Keratinocyte (primary cell): ENCODE measurements around the gene ANGPTL4. TPM values are rescaled to one million over a fixed set of nuclear protein-coding genes. Genes with fewer than 3 reads are reported as not detected.

Experiments
- DNase-seq: peaks from one replicate; pipeline ENCODE4 v3.0.0-alpha.2; 2011; ENCODE audit warnings: low read depth, missing footprints, low spot score
- FAIRE-seq: peaks from 2 replicates; lab custom pipeline; 2011; peaks lifted over from hg19 to GRCh38; lab: Jason Lieb, UNC
- H2AFZ ChIP-seq: 2 replicates; pipeline ENCODE4 v1.6.0; 2012; ENCODE audit warnings: low read length, control low read depth, inconsistent platforms; ENCODE audit not compliant: control insufficient read depth
- H3K27ac ChIP-seq: 2 replicates; pipeline ENCODE4 v1.5.1; 2011; ENCODE audit warnings: low read length; ENCODE audit not compliant: control insufficient read depth, insufficient read depth
- H3K27me3 ChIP-seq: 3 replicates; pipeline ENCODE4 v1.6.0; 2011; ENCODE audit warnings: low read length; ENCODE audit not compliant: control insufficient read depth, insufficient read depth; ENCODE audit errors: extremely low read depth
- H3K36me3 ChIP-seq, 2 experiments: 2 replicates in 1 of 2; 3 replicates in 1 of 2; pipeline ENCODE4 v1.5.1; 2011; ENCODE audit warnings: low read length in 2 of 2, mild to moderate bottlenecking in 1 of 2; ENCODE audit not compliant: control insufficient read depth in 2 of 2, insufficient read depth in 2 of 2; ENCODE audit errors: extremely low read depth in 1 of 2
- H3K4me1 ChIP-seq: 3 replicates; pipeline ENCODE4 v1.5.1; 2011; ENCODE audit warnings: low read length; ENCODE audit not compliant: control insufficient read depth, insufficient read depth; ENCODE audit errors: extremely low read depth
- H3K4me2 ChIP-seq: 3 replicates; pipeline ENCODE4 v1.6.0; 2011; ENCODE audit warnings: low read depth, low read length; ENCODE audit not compliant: control insufficient read depth, insufficient read depth; ENCODE audit errors: extremely low read depth
- H3K4me3 ChIP-seq, 3 experiments: fragments of 200-600 bp in 1 of 3; sonication (generic) in 1 of 3; 2 replicates in 2 of 3; 3 replicates in 1 of 3; pipeline ENCODE4 v1.5.1; 2011 to 2016; ENCODE audit warnings: low read length in 3 of 3, mild to moderate bottlenecking in 3 of 3, control low read depth in 2 of 3, inconsistent platforms in 1 of 3, low read depth in 1 of 3, mixed read lengths in 1 of 3, mixed run types in 1 of 3, moderate library complexity in 1 of 3; ENCODE audit not compliant: control insufficient read depth in 2 of 3, insufficient read depth in 2 of 3; ENCODE audit errors: extremely low read depth in 1 of 3
- H3K79me2 ChIP-seq: 2 replicates; pipeline ENCODE4 v1.6.0; 2012; ENCODE audit warnings: low read length; ENCODE audit not compliant: control insufficient read depth, insufficient read depth
- H3K9ac ChIP-seq: 3 replicates; pipeline ENCODE4 v1.6.0; 2011; ENCODE audit warnings: low read length; ENCODE audit not compliant: control insufficient read depth, insufficient read depth; ENCODE audit errors: extremely low read depth
- H3K9me1 ChIP-seq: 3 replicates; pipeline ENCODE4 v1.6.0; 2011; ENCODE audit warnings: low read length; ENCODE audit not compliant: control insufficient read depth, insufficient read depth; ENCODE audit errors: extremely low read depth
- H3K9me3 ChIP-seq: 2 replicates; pipeline ENCODE4 v1.5.1; 2012; ENCODE audit warnings: low read depth, low read length; ENCODE audit not compliant: control insufficient read depth
- H4K20me1 ChIP-seq: 3 replicates; pipeline ENCODE4 v1.6.0; 2011; ENCODE audit warnings: low read length; ENCODE audit not compliant: control insufficient read depth, insufficient read depth; ENCODE audit errors: extremely low read depth
- EZH2 ChIP-seq: IDR thresholded peaks from one replicate; pipeline ENCODE4 v1.6.1; 2012; ENCODE audit warnings: inconsistent platforms, mild to moderate bottlenecking, low read length, moderate library complexity
- dilution Hi-C: fragments of 300-500 bp; cut with MboI; formaldehyde crosslinking; loops from one replicate; pipeline ENCODE4 v1.7.0; 2020; ENCODE audit warnings: low sequenced_read_pairs; ENCODE audit not compliant: extremely low pct_ligation_motif_present
- polyA plus RNA-seq, 5 experiments: library from polyadenylated mRNA; depleted of rRNA in 3 of 5; stranded (reverse) in 3 of 5; stranded (forward) in 1 of 5; unstranded in 1 of 5; fragments of >200 nt; gene quantifications; 1 replicate in 1 of 5; 2 replicates in 3 of 5; 3 replicates in 1 of 5; pipeline versions ENCODE4 v1.2.1 to v1.2.3, GENCODE V29; 2011 to 2012; ENCODE audit warnings: missing spikeins in 2 of 5, low read depth in 1 of 5, low replicate concordance in 1 of 5
- TF ChIP-seq, protein P1 (sequence below), 3 experiments: IDR thresholded peaks in 1 of 3; conservative IDR thresholded peaks in 1 of 3; optimal IDR thresholded peaks in 1 of 3; 2 replicates in 2 of 3; 3 replicates in 1 of 3; pipeline versions ENCODE3 to v1.5.1; 2011; ENCODE audit warnings: low read length in 3 of 3, mild to moderate bottlenecking in 3 of 3, moderate library complexity in 2 of 3, control low read depth in 1 of 3, inconsistent platforms in 1 of 3; ENCODE audit not compliant: insufficient read depth in 2 of 3; ENCODE audit errors: extremely low read depth in 1 of 3

Gene ANGPTL4
- polyA plus RNA-seq, 1 donor (not counting 4 experiments of a cell fraction or from before 2014, with no cell fraction given), result 102 TPM

DNA sequence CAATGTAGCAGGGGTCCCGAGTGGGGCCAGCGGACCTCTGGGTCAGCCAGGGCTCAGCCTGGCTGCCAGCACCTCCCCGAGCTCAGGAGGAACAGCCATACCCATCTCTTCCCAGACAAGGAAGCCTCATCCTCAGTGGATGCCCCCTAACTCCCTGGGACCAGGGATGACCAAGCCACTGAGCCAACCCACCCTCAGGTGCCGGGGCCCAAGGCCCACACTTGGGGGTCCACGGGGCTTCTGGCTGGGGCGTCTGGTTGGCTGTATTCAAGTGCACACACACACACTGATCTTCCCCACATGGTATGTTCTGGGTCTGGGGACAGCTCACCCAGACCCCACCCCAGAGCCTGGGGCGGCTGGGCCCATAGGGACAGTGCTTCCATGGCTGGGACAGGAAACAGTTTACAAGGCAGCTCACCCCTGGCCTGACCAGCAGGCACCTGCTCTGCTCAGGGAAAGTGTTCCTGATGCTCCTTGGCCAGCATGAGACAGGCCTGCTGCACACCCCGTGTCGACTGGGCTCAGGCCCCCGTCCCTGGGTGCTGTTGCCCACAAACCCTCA, 33.9 kb downstream of the ANGPTL4 start:
- no peak overlapping the region for H3K4me3 ChIP-seq
- FAIRE-seq (no peak), DNase-seq (no peak)
- peak overlapping the region; percentile 79 for H3K4me2 ChIP-seq
- no peaks in the 10 kb centered on the region for H3K9me3 ChIP-seq
- peaks cover 4% of the 10 kb centered on the region for H3K9me1 ChIP-seq
- dilution Hi-C loops, result no loop called here
- peaks cover 46% of the 10 kb centered on the region for H3K79me2 ChIP-seq
- no peaks in the 10 kb centered on the region for H3K27me3 ChIP-seq
- H3K4me1 ChIP-seq, result peaks cover 36% of the 10 kb centered on the region
- H4K20me1 ChIP-seq, result peaks cover 5% of the 10 kb centered on the region
- no peak overlapping the region for H3K9ac ChIP-seq
- peak overlapping the region; percentile 10 for H3K27ac ChIP-seq
- TF ChIP-seq EZH2, result no peak
- TF ChIP-seq, protein P1, sequence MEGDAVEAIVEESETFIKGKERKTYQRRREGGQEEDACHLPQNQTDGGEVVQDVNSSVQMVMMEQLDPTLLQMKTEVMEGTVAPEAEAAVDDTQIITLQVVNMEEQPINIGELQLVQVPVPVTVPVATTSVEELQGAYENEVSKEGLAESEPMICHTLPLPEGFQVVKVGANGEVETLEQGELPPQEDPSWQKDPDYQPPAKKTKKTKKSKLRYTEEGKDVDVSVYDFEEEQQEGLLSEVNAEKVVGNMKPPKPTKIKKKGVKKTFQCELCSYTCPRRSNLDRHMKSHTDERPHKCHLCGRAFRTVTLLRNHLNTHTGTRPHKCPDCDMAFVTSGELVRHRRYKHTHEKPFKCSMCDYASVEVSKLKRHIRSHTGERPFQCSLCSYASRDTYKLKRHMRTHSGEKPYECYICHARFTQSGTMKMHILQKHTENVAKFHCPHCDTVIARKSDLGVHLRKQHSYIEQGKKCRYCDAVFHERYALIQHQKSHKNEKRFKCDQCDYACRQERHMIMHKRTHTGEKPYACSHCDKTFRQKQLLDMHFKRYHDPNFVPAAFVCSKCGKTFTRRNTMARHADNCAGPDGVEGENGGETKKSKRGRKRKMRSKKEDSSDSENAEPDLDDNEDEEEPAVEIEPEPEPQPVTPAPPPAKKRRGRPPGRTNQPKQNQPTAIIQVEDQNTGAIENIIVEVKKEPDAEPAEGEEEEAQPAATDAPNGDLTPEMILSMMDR (optimal IDR thresholded peaks at IDR 0.05 in 1 of 3, IDR thresholded peaks at IDR 0.05 in 1 of 3, conservative IDR thresholded peaks at IDR 0.05 in 1 of 3; ENCODE audit: extremely low read depth in 1 of 3, insufficient read depth in 2 of 3, low read length in 3 of 3), result no peak
- peaks cover 0 to 9% of the 10 kb centered on the region in 2 experiments for H3K36me3 ChIP-seq
- H2AFZ ChIP-seq, result no peak overlapping the region

DNA sequence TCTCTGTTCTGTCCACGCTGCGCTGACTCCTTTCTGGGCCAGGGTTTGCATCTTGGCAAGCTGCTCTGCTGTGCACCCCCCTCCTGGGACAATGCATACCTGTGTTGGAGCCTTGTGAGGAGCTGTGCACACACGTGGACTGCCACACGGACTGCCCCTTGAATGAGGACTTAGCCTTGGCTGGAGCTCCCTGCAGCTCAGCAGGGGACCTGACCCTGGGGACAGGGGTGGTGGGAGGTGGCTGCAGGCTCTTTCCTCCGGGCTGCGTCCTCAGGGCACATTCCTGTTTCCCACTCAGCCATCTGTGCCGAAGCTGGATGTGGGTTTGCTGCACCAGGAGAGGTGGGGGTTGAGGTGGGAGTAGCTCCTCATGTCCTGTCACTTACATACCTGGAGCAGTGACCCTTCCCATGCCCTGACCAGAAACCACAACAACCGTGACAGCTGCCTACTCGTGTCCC, 34.4 kb downstream of the ANGPTL4 start:
- Histone ChIP-seq H3K27me3 (no peaks in the 10 kb centered on the region), H3K4me3 (no peak overlapping the region), H3K4me2 (no peak overlapping the region), H4K20me1 (peaks cover 5% of the 10 kb centered on the region), H3K79me2 (peaks cover 41% of the 10 kb centered on the region), H3K9me1 (peaks cover 4% of the 10 kb centered on the region), H3K4me1 (peaks cover 36% of the 10 kb centered on the region), H3K36me3 (peaks cover 0 to 13% of the 10 kb centered on the region in 2 experiments), H3K9me3 (no peaks in the 10 kb centered on the region), H3K27ac (no peak overlapping the region), H2AFZ (no peak overlapping the region), H3K9ac (no peak overlapping the region)
- no peak for DNase-seq
- no peak for TF ChIP-seq EZH2
- TF ChIP-seq, protein P1 (optimal IDR thresholded peaks at IDR 0.05 in 1 of 3, IDR thresholded peaks at IDR 0.05 in 1 of 3, conservative IDR thresholded peaks at IDR 0.05 in 1 of 3; ENCODE audit: extremely low read depth in 1 of 3, insufficient read depth in 2 of 3, low read length in 3 of 3), result no peak
- FAIRE-seq, result no peak
- dilution Hi-C loops, result no loop called here
